HL-60 (cell line): ENCODE measurements around the gene ADSS1.
A peak's percentile ranks its signal among the peaks of the same experiment; 100 is the strongest.

Experiments
- DNase-seq, 2 experiments: peaks; one replicate each; pipeline ENCODE4 v3.0.0-alpha.2; 2010 to 2020; ENCODE audit warnings: low read depth in 1 of 2, low spot score in 1 of 2
- H3K27ac ChIP-seq: fragments of 250-450 bp; sonication (Bioruptor Pico); replicated peaks from 2 replicates; pipeline ENCODE4 v1.5.1; 2020; ENCODE audit warnings: mild to moderate bottlenecking, moderate library complexity
- H3K27me3 ChIP-seq: fragments of 250-450 bp; sonication (Bioruptor Pico); 2 replicates; pipeline ENCODE4 v1.5.1; 2021; ENCODE audit warnings: mild to moderate bottlenecking, moderate library complexity; ENCODE audit not compliant: insufficient read depth, poor library complexity, severe bottlenecking
- H3K4me3 ChIP-seq: replicated peaks from 2 replicates; pipeline ENCODE4 v1.5.1; 2011; ENCODE audit warnings: mild to moderate bottlenecking, control low read depth, low read length; ENCODE audit not compliant: insufficient read depth
- GABPA ChIP-seq: IDR thresholded peaks from 2 replicates; pipeline ENCODE4 v1.6.1; 2012; ENCODE audit warnings: low read depth
- POLR2AphosphoS5 ChIP-seq: IDR thresholded peaks from 2 replicates; pipeline ENCODE4 v1.6.1; 2012; ENCODE audit warnings: low read depth
- SPI1 ChIP-seq: IDR thresholded peaks from 2 replicates; pipeline ENCODE4 v1.6.1; 2012; ENCODE audit warnings: low read depth, mild to moderate bottlenecking, borderline replicate concordance
- TF ChIP-seq, protein P1 (sequence below): IDR thresholded peaks from 2 replicates; pipeline ENCODE4 v1.6.1; 2012; ENCODE audit warnings: low read depth; ENCODE audit not compliant: insufficient replicate concordance
- TF ChIP-seq, protein P2 (sequence below): IDR thresholded peaks from one replicate; pipeline ENCODE4 v1.5.1; 2011; ENCODE audit warnings: low read length, control low read depth, inconsistent platforms; ENCODE audit not compliant: insufficient read depth

ADSS1 gene

DNA sequence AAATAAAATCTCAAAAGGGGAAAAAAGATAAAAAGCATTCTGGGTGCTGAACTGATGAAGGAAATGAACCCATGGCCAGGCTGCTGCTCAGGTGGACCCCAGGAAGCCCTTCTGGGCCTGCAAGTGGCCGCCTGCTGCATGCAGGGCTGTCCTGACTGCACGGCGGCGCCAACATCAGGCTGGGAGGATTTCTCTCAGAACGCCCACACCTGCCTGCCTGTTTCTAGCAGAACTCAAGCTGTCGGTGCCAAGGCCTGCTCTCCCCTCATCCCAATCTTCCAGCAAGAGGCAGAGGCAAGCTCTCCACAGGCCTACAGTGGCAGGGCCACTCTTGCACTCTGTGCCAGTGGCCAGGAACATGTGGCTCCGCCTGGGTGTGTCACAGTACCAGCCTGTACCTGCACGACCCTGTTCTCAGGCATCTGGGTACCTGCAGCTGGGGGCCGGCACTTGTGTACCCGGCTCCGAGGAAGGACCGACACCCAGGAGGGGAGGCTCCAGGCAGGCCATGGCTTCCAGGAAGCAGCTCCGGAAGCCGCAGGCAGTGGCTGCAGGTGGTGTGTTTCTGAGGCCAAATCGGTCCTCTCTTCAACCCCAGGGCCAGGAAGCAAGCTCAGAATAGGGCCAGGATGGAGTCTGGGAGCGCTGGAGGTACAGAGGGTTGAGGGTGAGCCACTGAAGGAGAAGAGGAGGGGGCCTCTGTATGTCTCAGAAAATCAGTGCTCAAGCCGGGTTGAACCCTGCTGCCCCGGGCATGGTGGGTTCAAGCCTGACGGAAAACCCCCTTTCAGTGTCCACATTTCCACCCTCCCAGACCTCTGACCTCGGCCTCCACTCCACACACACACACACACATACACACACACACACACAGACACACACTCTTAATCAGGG lies 37.2 kb upstream of the ADSS1 start:
- no peak for DNase-seq
- Histone ChIP-seq H3K4me3 (no peak overlapping the region), H3K27ac (no peak overlapping the region), H3K27me3 (peaks cover 6% of the 10 kb centered on the region)
- TF ChIP-seq GABPA = no peak
- TF ChIP-seq SPI1 = no peak
- no peak for TF ChIP-seq POLR2AphosphoS5
- TF ChIP-seq, protein P1, sequence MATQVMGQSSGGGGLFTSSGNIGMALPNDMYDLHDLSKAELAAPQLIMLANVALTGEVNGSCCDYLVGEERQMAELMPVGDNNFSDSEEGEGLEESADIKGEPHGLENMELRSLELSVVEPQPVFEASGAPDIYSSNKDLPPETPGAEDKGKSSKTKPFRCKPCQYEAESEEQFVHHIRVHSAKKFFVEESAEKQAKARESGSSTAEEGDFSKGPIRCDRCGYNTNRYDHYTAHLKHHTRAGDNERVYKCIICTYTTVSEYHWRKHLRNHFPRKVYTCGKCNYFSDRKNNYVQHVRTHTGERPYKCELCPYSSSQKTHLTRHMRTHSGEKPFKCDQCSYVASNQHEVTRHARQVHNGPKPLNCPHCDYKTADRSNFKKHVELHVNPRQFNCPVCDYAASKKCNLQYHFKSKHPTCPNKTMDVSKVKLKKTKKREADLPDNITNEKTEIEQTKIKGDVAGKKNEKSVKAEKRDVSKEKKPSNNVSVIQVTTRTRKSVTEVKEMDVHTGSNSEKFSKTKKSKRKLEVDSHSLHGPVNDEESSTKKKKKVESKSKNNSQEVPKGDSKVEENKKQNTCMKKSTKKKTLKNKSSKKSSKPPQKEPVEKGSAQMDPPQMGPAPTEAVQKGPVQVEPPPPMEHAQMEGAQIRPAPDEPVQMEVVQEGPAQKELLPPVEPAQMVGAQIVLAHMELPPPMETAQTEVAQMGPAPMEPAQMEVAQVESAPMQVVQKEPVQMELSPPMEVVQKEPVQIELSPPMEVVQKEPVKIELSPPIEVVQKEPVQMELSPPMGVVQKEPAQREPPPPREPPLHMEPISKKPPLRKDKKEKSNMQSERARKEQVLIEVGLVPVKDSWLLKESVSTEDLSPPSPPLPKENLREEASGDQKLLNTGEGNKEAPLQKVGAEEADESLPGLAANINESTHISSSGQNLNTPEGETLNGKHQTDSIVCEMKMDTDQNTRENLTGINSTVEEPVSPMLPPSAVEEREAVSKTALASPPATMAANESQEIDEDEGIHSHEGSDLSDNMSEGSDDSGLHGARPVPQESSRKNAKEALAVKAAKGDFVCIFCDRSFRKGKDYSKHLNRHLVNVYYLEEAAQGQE = no peak
- TF ChIP-seq, protein P2, sequence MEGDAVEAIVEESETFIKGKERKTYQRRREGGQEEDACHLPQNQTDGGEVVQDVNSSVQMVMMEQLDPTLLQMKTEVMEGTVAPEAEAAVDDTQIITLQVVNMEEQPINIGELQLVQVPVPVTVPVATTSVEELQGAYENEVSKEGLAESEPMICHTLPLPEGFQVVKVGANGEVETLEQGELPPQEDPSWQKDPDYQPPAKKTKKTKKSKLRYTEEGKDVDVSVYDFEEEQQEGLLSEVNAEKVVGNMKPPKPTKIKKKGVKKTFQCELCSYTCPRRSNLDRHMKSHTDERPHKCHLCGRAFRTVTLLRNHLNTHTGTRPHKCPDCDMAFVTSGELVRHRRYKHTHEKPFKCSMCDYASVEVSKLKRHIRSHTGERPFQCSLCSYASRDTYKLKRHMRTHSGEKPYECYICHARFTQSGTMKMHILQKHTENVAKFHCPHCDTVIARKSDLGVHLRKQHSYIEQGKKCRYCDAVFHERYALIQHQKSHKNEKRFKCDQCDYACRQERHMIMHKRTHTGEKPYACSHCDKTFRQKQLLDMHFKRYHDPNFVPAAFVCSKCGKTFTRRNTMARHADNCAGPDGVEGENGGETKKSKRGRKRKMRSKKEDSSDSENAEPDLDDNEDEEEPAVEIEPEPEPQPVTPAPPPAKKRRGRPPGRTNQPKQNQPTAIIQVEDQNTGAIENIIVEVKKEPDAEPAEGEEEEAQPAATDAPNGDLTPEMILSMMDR = no peak

DNA sequence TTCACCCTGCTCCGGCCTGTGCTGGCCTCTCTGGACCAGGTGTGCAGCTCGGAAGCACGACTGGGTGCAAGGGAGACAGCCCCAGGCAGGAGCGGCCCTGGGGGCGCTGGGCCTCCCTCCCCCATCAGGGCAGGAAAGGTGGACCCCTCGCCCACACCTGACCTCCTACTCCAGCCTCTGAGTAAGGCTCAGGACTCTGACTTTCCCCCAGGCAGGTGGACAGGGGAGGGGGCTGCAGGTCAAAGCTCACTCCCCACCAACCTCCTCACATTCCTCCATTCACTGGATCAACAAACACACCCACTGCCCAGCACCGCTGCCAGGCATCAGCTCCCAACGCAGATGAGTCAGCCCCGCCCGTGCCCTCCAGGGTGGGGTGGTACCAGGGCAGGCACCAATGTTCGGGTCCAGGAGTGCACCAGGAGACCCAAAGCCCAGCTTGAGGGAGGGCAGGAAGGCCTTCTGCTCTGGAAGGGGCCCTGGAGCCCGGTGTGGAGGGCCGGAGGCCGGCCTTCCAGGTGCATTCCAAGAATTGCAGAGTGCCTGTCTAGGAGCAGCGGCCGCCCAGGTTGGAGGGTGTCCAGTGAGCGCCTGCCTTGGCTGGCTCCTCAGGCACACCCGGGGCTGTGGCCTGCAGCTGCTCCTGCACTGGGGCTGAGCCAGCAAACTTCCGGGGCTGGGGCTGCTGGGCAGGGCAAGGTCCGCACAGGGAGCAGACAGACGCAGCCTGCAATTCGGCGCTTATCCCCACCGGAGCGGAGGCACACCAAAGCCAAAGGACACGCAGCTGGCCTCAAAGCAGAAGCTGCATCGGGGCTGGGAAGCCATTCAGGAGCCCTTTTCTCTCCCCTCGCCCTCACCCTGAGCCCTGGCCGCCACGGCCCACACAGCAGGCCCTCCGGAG lies 36.2 kb upstream of the ADSS1 start:
- H3K4me3 ChIP-seq = no peak overlapping the region
- H3K27me3 ChIP-seq = peaks cover 6% of the 10 kb centered on the region
- TF ChIP-seq POLR2AphosphoS5 (no peak), SPI1 (no peak), GABPA (no peak)
- TF ChIP-seq, protein P1 = no peak
- TF ChIP-seq, protein P2 = no peak
- H3K27ac ChIP-seq = no peak overlapping the region
- no peak for DNase-seq

DNA sequence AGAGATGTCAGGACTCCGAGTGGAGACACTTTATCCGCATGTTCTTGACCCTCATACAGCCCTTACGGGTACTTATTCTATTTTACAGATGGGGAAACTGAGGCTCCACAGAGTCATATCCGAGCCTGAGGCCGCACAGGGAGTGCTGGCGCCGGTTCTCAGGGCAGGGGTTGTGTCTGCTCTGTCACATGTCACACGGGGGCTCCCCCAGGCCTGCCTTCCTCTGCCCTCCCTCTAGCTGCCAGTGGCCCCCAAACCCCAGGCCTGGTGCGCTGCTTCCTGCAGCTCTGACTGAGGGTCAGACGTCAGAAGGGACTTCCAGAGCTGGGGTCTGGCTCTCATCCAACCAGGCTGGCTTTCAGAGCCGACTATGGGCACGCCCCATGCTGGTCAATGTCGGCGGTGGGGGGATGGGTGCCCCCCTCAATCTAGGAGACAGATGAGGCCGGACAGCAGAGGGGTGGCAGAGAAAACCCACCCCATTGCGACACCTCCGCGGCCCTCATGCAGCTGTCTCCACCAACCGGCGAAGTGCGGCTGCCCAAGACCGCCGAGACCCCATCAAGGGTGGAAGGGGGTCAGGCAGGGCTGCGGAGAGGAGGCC lies 35.4 kb upstream of the ADSS1 start:
- H3K4me3 ChIP-seq = peak overlapping the region; percentile 76; the same call in 1 of the 2 replicates
- TF ChIP-seq GABPA (no peak), SPI1 (no peak)
- H3K27ac ChIP-seq = no peak overlapping the region
- DNase-seq = no peak
- H3K27me3 ChIP-seq = peaks cover 6% of the 10 kb centered on the region
